CD4-positive, alpha-beta T cell treated with Interleukin-6 at 100 ng/mL for 8 hours (primary cell): ENCODE measurements around the gene APBB1IP.

ENCODE experiments used
- DNase-seq: peaks from one replicate; pipeline ENCODE4 v3.0.0-alpha.2; 2020; ENCODE audit warnings: mixed read lengths, low spot score

Gene APBB1IP

GRCh38 chr10:26507441-26507840 lies 69.3 kb downstream of the APBB1IP start:
- DNase-seq: no peak

- DNase-seq: no peak
Measured at GRCh38 chr10:26508016-26508415, 69.9 kb downstream of the APBB1IP start.

- DNase-seq: no peak
Measured at GRCh38 chr10:26509307-26509706, 71.2 kb downstream of the APBB1IP start.

- no peak for DNase-seq
Measured at GRCh38 chr10:26513101-26513500, 75.0 kb downstream of the APBB1IP start.

- no peak for DNase-seq
Measured at GRCh38 chr10:26516540-26517101, 78.5 kb downstream of the APBB1IP start.

GRCh38 chr10:26517141-26517867 lies 79.2 kb downstream of the APBB1IP start:
- no peak for DNase-seq

GRCh38 chr10:26519803-26520202 lies 81.7 kb downstream of the APBB1IP start:
- no peak for DNase-seq

GRCh38 chr10:26520575-26520974 lies 82.4 kb downstream of the APBB1IP start:
- no peak for DNase-seq

GRCh38 chr10:26524161-26524896 lies 86.2 kb downstream of the APBB1IP start:
- DNase-seq: no peak

- no peak for DNase-seq
Measured at GRCh38 chr10:26525586-26525985, 87.4 kb downstream of the APBB1IP start.

- no peak for DNase-seq
Measured at GRCh38 chr10:26527018-26527417, 88.9 kb downstream of the APBB1IP start.

- DNase-seq: no peak
Measured at GRCh38 chr10:26528048-26528447, 89.9 kb downstream of the APBB1IP start.

GRCh38 chr10:26528715-26529393 lies 90.7 kb downstream of the APBB1IP start:
- no peak for DNase-seq

- no peak for DNase-seq
Measured at GRCh38 chr10:26534384-26534783, 96.2 kb downstream of the APBB1IP start.

GRCh38 chr10:26540601-26541000 lies 102.5 kb downstream of the APBB1IP start:
- no peak for DNase-seq

GRCh38 chr10:26543567-26544306 lies 105.6 kb downstream of the APBB1IP start:
- no peak for DNase-seq

GRCh38 chr10:26544932-26545331 lies 106.8 kb downstream of the APBB1IP start:
- no peak for DNase-seq

GRCh38 chr10:26550774-26551526 lies 112.8 kb downstream of the APBB1IP start:
- DNase-seq: no peak

- DNase-seq: no peak
Measured at GRCh38 chr10:26554246-26554645, 116.1 kb downstream of the APBB1IP start.

- DNase-seq: no peak
Measured at GRCh38 chr10:26555719-26556368, 117.7 kb downstream of the APBB1IP start.
